ENCODE measurements around the gene IVD.

Gene IVD

GRCh38 chr15:40438712-40439111, 33.1 kb downstream of the IVD start:
- H3K4me3 ChIP-seq (ENCODE audit: low read depth, low read length), result no peak overlapping the region
- DNase-seq (ENCODE audit: low read depth), result no peak
- no peak for TF ChIP-seq CTCF (IDR thresholded peaks at IDR 0.05; ENCODE audit: low read depth, low read length, missing control alignments)

- no peak for DNase-seq (ENCODE audit: low read depth)
- H3K4me3 ChIP-seq (ENCODE audit: low read depth, low read length), result peak overlapping the region; percentile 51; the same call in 1 of the 2 replicates
- no peak for TF ChIP-seq CTCF (IDR thresholded peaks at IDR 0.05; ENCODE audit: low read depth, low read length, missing control alignments)
These were observed 33.9 kb downstream of the IVD start for GRCh38 chr15:40439461-40439959.

- no peak for DNase-seq (ENCODE audit: low read depth)
- no peak for TF ChIP-seq CTCF (IDR thresholded peaks at IDR 0.05; ENCODE audit: low read depth, low read length, missing control alignments)
- peak overlapping the region; percentile 51 for H3K4me3 ChIP-seq (ENCODE audit: low read depth, low read length)
These were observed 34.6 kb downstream of the IVD start for GRCh38 chr15:40439960-40440742.

GRCh38 chr15:40440743-40441564, 35.4 kb downstream of the IVD start, which contains the start of gene BAHD1:
Gene BAHD1, plus strand, starts transcription at chr15:40440953. Its CDS starts 17,512 bp downstream, at chr15:40458465.
- peak within 1 kb of the TSS; percentile 74 for H3K4me3 ChIP-seq (ENCODE audit: low read depth, low read length)
- no peak for TF ChIP-seq CTCF (IDR thresholded peaks at IDR 0.05; ENCODE audit: low read depth, low read length, missing control alignments)
- DNase-seq (ENCODE audit: low read depth), result peak; percentile 79

- no peak for TF ChIP-seq CTCF (IDR thresholded peaks at IDR 0.05; ENCODE audit: low read depth, low read length, missing control alignments)
- no peak for DNase-seq (ENCODE audit: low read depth)
- peak overlapping the region; percentile 74 for H3K4me3 ChIP-seq (ENCODE audit: low read depth, low read length)
These were observed 36.3 kb downstream of the IVD start for GRCh38 chr15:40441565-40442531.

- TF ChIP-seq CTCF (IDR thresholded peaks at IDR 0.05; ENCODE audit: low read depth, low read length, missing control alignments), result no peak
- no peak overlapping the region for H3K4me3 ChIP-seq (ENCODE audit: low read depth, low read length)
- no peak for DNase-seq (ENCODE audit: low read depth)
These were observed 37.7 kb downstream of the IVD start for GRCh38 chr15:40443255-40443654.

All from GM12864 (cell line).